Endodermal cell (in vitro differentiated cells): ENCODE data around the gene TAOK2. TPM values are rescaled to one million over a fixed set of nuclear protein-coding genes. Genes with fewer than 3 reads are reported as not detected.

Experiments used
- DNase-seq: peaks from one replicate; pipeline ENCODE4 v3.0.0-alpha.2; 2017
- H3K27ac ChIP-seq: 2 replicates; pipeline ENCODE4 v1.5.1; 2013; ENCODE audit warnings: mild to moderate bottlenecking, low read depth, low read length, moderate library complexity
- H3K27me3 ChIP-seq: 2 replicates; pipeline ENCODE4 v1.6.1; 2013; ENCODE audit warnings: mild to moderate bottlenecking, low read length, moderate library complexity; ENCODE audit not compliant: insufficient read depth, control insufficient read depth, poor library complexity, severe bottlenecking
- H3K36me3 ChIP-seq: 2 replicates; pipeline ENCODE4 v1.7.0; 2013; ENCODE audit warnings: mild to moderate bottlenecking, low read length, moderate library complexity; ENCODE audit not compliant: control insufficient read depth, insufficient read depth
- H3K4me1 ChIP-seq: one replicate; pipeline ENCODE4 v1.7.0; 2013; ENCODE audit warnings: low read length; ENCODE audit not compliant: control insufficient read depth, insufficient read depth
- H3K4me3 ChIP-seq: 2 replicates; pipeline ENCODE4 v1.5.1; 2013; ENCODE audit warnings: mild to moderate bottlenecking, low read length, moderate library complexity
- H3K9ac ChIP-seq: 2 replicates; pipeline ENCODE4 v1.6.1; 2013; ENCODE audit warnings: mild to moderate bottlenecking, low read length, moderate library complexity; ENCODE audit not compliant: poor library complexity, severe bottlenecking; ENCODE audit errors: extremely low read depth
- H3K9me3 ChIP-seq: 2 replicates; pipeline ENCODE4 v1.6.1; 2013; ENCODE audit warnings: mild to moderate bottlenecking, low read length, moderate library complexity; ENCODE audit not compliant: control insufficient read depth
- H3K27ac Mint-ChIP-seq: 2 replicates; pipeline ENCODE4 v1.8.0; 2020; ENCODE audit warnings: mixed read lengths
- H3K27me3 Mint-ChIP-seq: 2 replicates; pipeline ENCODE4 v1.8.0; 2021; ENCODE audit warnings: mild to moderate bottlenecking, mixed read lengths; ENCODE audit not compliant: insufficient read depth
- H3K36me3 Mint-ChIP-seq: 2 replicates; pipeline ENCODE4 v1.8.0; 2020; ENCODE audit warnings: low read depth, mixed read lengths
- H3K4me1 Mint-ChIP-seq: 2 replicates; pipeline ENCODE4 v1.8.0; 2020; ENCODE audit warnings: mixed read lengths
- H3K4me3 Mint-ChIP-seq: 2 replicates; pipeline ENCODE4 v1.8.0; 2020; ENCODE audit warnings: mild to moderate bottlenecking, moderate library complexity, mixed read lengths
- H3K9me3 Mint-ChIP-seq: 2 replicates; pipeline ENCODE4 v1.8.0; 2020; ENCODE audit warnings: mild to moderate bottlenecking, mixed read lengths
- CTCF ChIP-seq: fragments of 200-600 bp; sonication (generic); conservative IDR thresholded peaks from 2 replicates; pipeline ENCODE4 v1.5.0; 2021; ENCODE audit warnings: antibody characterized with exemption, mild to moderate bottlenecking
- WGBS, 2 experiments: methylation state at CpG; one replicate each; pipeline versions ENCODE4 v1.1.5 to v1.1.7; 2013; ENCODE audit warnings: missing lambda C conversion rate in 2 of 2, mixed read lengths in 1 of 2; ENCODE audit not compliant: insufficient coverage in 1 of 2, insufficient read length in 1 of 2; 5-methylcytosine and 5-hydroxymethylcytosine counted together
- total RNA-seq, 2 donors: library from RNA; stranded (reverse); fragmentation: NEBNext Ultra II Directional in 1 of 2; extraction: Animal tissue kit (Norgen Biotek cat#: 25700) in 1 of 2; gene quantifications; 2 replicates in 1 of 2; 3 replicates in 1 of 2; pipeline ENCODE4 v1.2.1, GENCODE V29; 2021

Gene TAOK2
- total RNA-seq, 2 donors from 2014 or later: 44.6 to 50.2 TPM

- H3K4me1 Mint-ChIP-seq: peaks cover 21% of the 10 kb centered on the region
- 60 to 75% methylated on average over 4 to 6 of the region's 6 CpGs for WGBS, 2 experiments
- peaks cover 48% of the 10 kb centered on the region for H3K36me3 Mint-ChIP-seq
Measured at GRCh38 chr16:29975811-29976511, 2.3 kb downstream of the TAOK2 start.

GRCh38 chr16:29977063-29977825 lies 3.6 kb downstream of the TAOK2 start:
- Histone ChIP-seq H3K36me3 (peaks cover 55% of the 10 kb centered on the region), H3K27me3 (no peaks in the 10 kb centered on the region), H3K4me1 (peaks cover 9% of the 10 kb centered on the region), H3K27ac (no peak overlapping the region), H3K4me3 (peak overlapping the region; percentile 96), H3K9ac (no peak overlapping the region), H3K9me3 (peaks cover 9% of the 10 kb centered on the region)
- peak overlapping the region; percentile 75 for H3K27ac Mint-ChIP-seq
- 82 to 92% methylated on average over 3 to 9 of the region's 9 CpGs for WGBS, 2 experiments
- no peak overlapping the region for H3K4me3 Mint-ChIP-seq
- TF ChIP-seq CTCF: no peak
- H3K27me3 Mint-ChIP-seq: peaks cover 2% of the 10 kb centered on the region
- no peak for DNase-seq
- H3K4me1 Mint-ChIP-seq: peaks cover 21% of the 10 kb centered on the region
- peaks cover 47% of the 10 kb centered on the region for H3K36me3 Mint-ChIP-seq
- H3K9me3 Mint-ChIP-seq: peaks cover 8% of the 10 kb centered on the region

More at GRCh38 chr16:29975811-29976511, 2.3 kb downstream of the TAOK2 start:
- DNase-seq: no peak
- Histone ChIP-seq H3K4me3 (peak overlapping the region; percentile 96), H3K36me3 (peaks cover 54% of the 10 kb centered on the region), H3K9ac (no peak overlapping the region), H3K4me1 (peaks cover 9% of the 10 kb centered on the region), H3K9me3 (peaks cover 14% of the 10 kb centered on the region), H3K27me3 (no peaks in the 10 kb centered on the region), H3K27ac (no peak overlapping the region)
- H3K4me3 Mint-ChIP-seq: peak overlapping the region; percentile 90
- H3K27me3 Mint-ChIP-seq: peaks cover 4% of the 10 kb centered on the region
- H3K9me3 Mint-ChIP-seq: peaks cover 8% of the 10 kb centered on the region
- no peak for TF ChIP-seq CTCF
- H3K27ac Mint-ChIP-seq: no peak overlapping the region

- peaks cover 55% of the 10 kb centered on the region for H3K36me3 ChIP-seq
- Mint-ChIP-seq H3K27ac (no peak overlapping the region), H3K27me3 (peaks cover 2% of the 10 kb centered on the region), H3K9me3 (peaks cover 3% of the 10 kb centered on the region), H3K4me1 (peaks cover 21% of the 10 kb centered on the region), H3K4me3 (no peak overlapping the region), H3K36me3 (peaks cover 46% of the 10 kb centered on the region)
- H3K4me1 ChIP-seq: peaks cover 9% of the 10 kb centered on the region
- 95% methylated on average over 4 to 9 of the region's 9 CpGs for WGBS, 2 experiments
- H3K9ac ChIP-seq: no peak overlapping the region
- H3K27me3 ChIP-seq: no peaks in the 10 kb centered on the region
- no peak overlapping the region for H3K27ac ChIP-seq
- peaks cover under 1% of the 10 kb centered on the region for H3K9me3 ChIP-seq
- no peak overlapping the region for H3K4me3 ChIP-seq
- TF ChIP-seq CTCF: no peak
- no peak for DNase-seq
Measured at GRCh38 chr16:29978081-29978480, 4.4 kb downstream of the TAOK2 start.
